H1 (cell line): Measurements from ENCODE around the gene CRTAC1. TPM values are rescaled to one million over a fixed set of nuclear protein-coding genes. Genes with fewer than 3 reads are reported as not detected.

ENCODE experiments used
- CHD1 ChIP-seq: IDR thresholded peaks from 2 replicates; pipeline ENCODE4 v1.6.1; 2012; ENCODE audit warnings: low read depth, low read length, improper control_type of control experiment
- CHD7 ChIP-seq: fragments of 300-600 bp; sonication (generic); IDR thresholded peaks from 2 replicates; pipeline ENCODE4 v1.7.1; 2012; ENCODE audit warnings: low read length, moderate library complexity, mild to moderate bottlenecking, inconsistent platforms; ENCODE audit not compliant: insufficient replicate concordance
- EGR1 ChIP-seq: IDR thresholded peaks from 2 replicates; pipeline ENCODE4 v1.6.1; 2011; ENCODE audit warnings: low read depth, low read length, borderline replicate concordance
- EP300 ChIP-seq, 2 experiments: IDR thresholded peaks; 1 replicate in 1 of 2; 2 replicates in 1 of 2; pipeline ENCODE4 v1.6.1; 2011 to 2012; ENCODE audit warnings: low read depth in 2 of 2, low read length in 2 of 2, mild to moderate bottlenecking in 2 of 2, borderline replicate concordance in 1 of 2, inconsistent platforms in 1 of 2, moderate library complexity in 1 of 2
- PHF8 ChIP-seq: fragments of 200-600 bp; sonication (generic); conservative IDR thresholded peaks from 2 replicates; pipeline ENCODE4 v1.7.1; 2012; ENCODE audit warnings: low read depth, mild to moderate bottlenecking, inconsistent platforms, low read length, moderate library complexity
- RBBP5 ChIP-seq: IDR thresholded peaks from 2 replicates; pipeline ENCODE4 v1.7.1; 2012; ENCODE audit warnings: low read depth, mild to moderate bottlenecking, inconsistent platforms, low read length, moderate library complexity, borderline replicate concordance
- SP1 ChIP-seq: IDR thresholded peaks from 2 replicates; pipeline ENCODE4 v1.6.1; 2011; ENCODE audit warnings: low read depth, low read length
- TCF12 ChIP-seq: IDR thresholded peaks from 2 replicates; pipeline ENCODE4 v1.6.1; 2011; ENCODE audit warnings: low read depth, mild to moderate bottlenecking, low read length
- ZNF274 ChIP-seq: IDR thresholded peaks from 2 replicates; pipeline ENCODE4 v1.7.0; 2012; ENCODE audit warnings: low read length, borderline replicate concordance; ENCODE audit errors: extremely low read depth
- polyA plus RNA-seq, 7 experiments: library from polyadenylated mRNA; depleted of rRNA in 3 of 7; stranded (reverse) in 5 of 7; unstranded in 2 of 7; fragments of >200 nt in 5 of 7; fragments of 200-250 nt in 2 of 7; gene quantifications; 1 replicate in 5 of 7; 2 replicates in 1 of 7; 4 replicates in 1 of 7; pipeline versions ENCODE4 v1.2.1 to v1.2.3, GENCODE V29; 2011 to 2013; ENCODE audit warnings: missing spikeins in 2 of 7, mixed read lengths in 2 of 7
- total RNA-seq: library from RNA; stranded (reverse); fragmentation: NEBNext Ultra II Directional; extraction: Animal tissue kit (Norgen Biotek cat#: 25700); gene quantifications from 2 replicates; pipeline ENCODE4 v1.2.1, GENCODE V29; 2021

CRTAC1 gene
- total and polyA plus RNA-seq, 2 of the 8 experiments (the other 6 are each of a cell fraction or from before 2014, with no cell fraction given), result 0.91 to 1.2 TPM

GRCh38 chr10:98030991-98031431 lies 590 bp upstream of the CRTAC1 start (continued):
- TF ChIP-seq CHD7 (no peak), EGR1 (no peak), TCF12 (no peak), PHF8 (no peak), SP1 (no peak), RBBP5 (no peak), CHD1 (no peak), EP300 (IDR thresholded peaks at IDR 0.05; ENCODE audit: borderline replicate concordance in 1 of 2, low read depth in 2 of 2, low read length in 2 of 2) (no peak), ZNF274 (no peak)
